ENCODE results near the gene CEP83.

The CEP83 gene

GRCh38 chr12:94297096-94297699 lies 162.5 kb downstream of the CEP83 start:
- no peak for TF ChIP-seq CTCF (IDR thresholded peaks at IDR 0.05; ENCODE audit: low read depth, low read length, missing control alignments)
- H3K4me3 ChIP-seq (ENCODE audit: low read depth, low read length): no peak overlapping the region
- no peak for DNase-seq (ENCODE audit: low read depth)

- no peak for DNase-seq (ENCODE audit: low read depth)
- no peak overlapping the region for H3K4me3 ChIP-seq (ENCODE audit: low read depth, low read length)
- TF ChIP-seq CTCF (IDR thresholded peaks at IDR 0.05; ENCODE audit: low read depth, low read length, missing control alignments): no peak
Measured at GRCh38 chr12:94290353-94290752, 169.3 kb downstream of the CEP83 start.

DNA sequence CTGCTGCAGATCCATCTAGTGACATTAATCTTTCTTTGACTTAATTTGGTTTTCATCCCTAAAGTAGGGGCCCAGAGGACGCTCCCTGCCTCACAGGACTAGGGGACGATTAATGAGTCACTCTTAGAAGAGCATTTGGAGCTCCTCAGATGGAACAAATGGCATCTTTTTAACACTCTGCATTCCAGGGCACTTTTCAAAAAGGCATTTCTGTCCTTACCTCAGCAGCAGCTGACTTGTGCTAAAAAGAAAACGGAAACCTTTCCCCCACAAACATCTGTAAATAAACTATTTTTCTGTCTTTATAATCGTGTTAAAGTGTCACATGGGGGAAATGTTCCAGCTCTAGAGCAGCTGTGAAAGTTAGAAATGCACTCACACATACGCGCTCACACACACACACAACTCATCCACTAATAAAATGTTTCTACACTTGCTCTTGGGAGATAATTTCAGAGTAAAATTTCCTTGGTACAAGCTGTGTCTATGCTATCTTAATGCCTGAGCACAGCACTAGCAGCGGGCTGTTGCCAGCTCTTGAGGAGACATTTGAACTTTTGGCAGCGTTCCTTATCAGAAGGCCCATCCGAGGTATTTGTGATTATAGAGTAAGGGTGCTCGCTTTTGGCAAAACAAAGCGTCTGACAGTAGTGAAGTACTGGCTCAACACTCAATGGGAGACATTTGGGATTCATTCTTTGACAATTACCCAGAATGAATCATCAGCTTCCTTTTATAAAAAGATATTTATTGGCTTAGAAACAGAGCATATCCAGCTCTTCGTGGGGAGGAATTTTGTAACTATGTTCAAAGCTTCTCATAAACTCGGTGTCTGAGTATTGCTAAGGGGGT lies 170.0 kb downstream of the CEP83 start:
- no peak for TF ChIP-seq CTCF (IDR thresholded peaks at IDR 0.05; ENCODE audit: low read depth, low read length, missing control alignments)
- H3K4me3 ChIP-seq (ENCODE audit: low read depth, low read length): no peak overlapping the region
- DNase-seq (ENCODE audit: low read depth): no peak

- DNase-seq (ENCODE audit: low read depth): no peak
- no peak for TF ChIP-seq CTCF (IDR thresholded peaks at IDR 0.05; ENCODE audit: low read depth, low read length, missing control alignments)
- no peak overlapping the region for H3K4me3 ChIP-seq (ENCODE audit: low read depth, low read length)
Measured at GRCh38 chr12:94287245-94287628, 172.4 kb downstream of the CEP83 start.

GRCh38 chr12:94286583-94287244 lies 173.0 kb downstream of the CEP83 start:
- no peak overlapping the region for H3K4me3 ChIP-seq (ENCODE audit: low read depth, low read length)
- TF ChIP-seq CTCF (IDR thresholded peaks at IDR 0.05; ENCODE audit: low read depth, low read length, missing control alignments): no peak
- DNase-seq (ENCODE audit: low read depth): no peak

- no peak overlapping the region for H3K4me3 ChIP-seq (ENCODE audit: low read depth, low read length)
- no peak for DNase-seq (ENCODE audit: low read depth)
- TF ChIP-seq CTCF (IDR thresholded peaks at IDR 0.05; ENCODE audit: low read depth, low read length, missing control alignments): no peak
Measured at GRCh38 chr12:94285943-94286582, 173.6 kb downstream of the CEP83 start.
